Left lung (tissue), 10 donors: ENCODE results near the gene PASK. TPM values are rescaled to one million over a fixed set of nuclear protein-coding genes. Genes with fewer than 3 reads are reported as not detected.

Source experiments
- ATAC-seq: fragments of 200-7000 bp; cut with Tn5 transposase; one replicate; pipeline ENCODE4 v1.9.1; 2020; ENCODE audit warnings: moderate library complexity
- DNase-seq, 4 donors: peaks; one replicate each; pipeline ENCODE4 v3.0.0-alpha.2; 2013 to 2020
- H3K27ac ChIP-seq, 2 donors: fragments of 200-600 bp; sonication (generic) in 1 of 2; one replicate each; pipeline versions ENCODE4 v1.5.0 to v1.8.0; 2020 to 2021
- H3K27me3 ChIP-seq, 2 donors: fragments of 200-600 bp; sonication (generic) in 1 of 2; one replicate each; pipeline versions ENCODE4 v1.5.0 to v1.8.0; 2020 to 2021
- H3K36me3 ChIP-seq, 2 donors: fragments of 200-600 bp; sonication (generic) in 1 of 2; one replicate each; pipeline versions ENCODE4 v1.5.0 to v1.8.0; 2020 to 2021
- H3K4me1 ChIP-seq, 2 donors: fragments of 200-600 bp; one replicate each; pipeline ENCODE4 v1.8.0; 2021
- H3K4me3 ChIP-seq, 2 donors: fragments of 200-600 bp; sonication (generic) in 1 of 2; one replicate each; pipeline versions ENCODE4 v1.5.0 to v1.8.0; 2020 to 2021; ENCODE audit warnings: mild to moderate bottlenecking in 1 of 2
- H3K9me3 ChIP-seq, 2 donors: fragments of 200-600 bp; sonication (generic) in 1 of 2; one replicate each; pipeline versions ENCODE4 v1.5.0 to v1.8.0; 2020 to 2021
- CTCF ChIP-seq, 2 donors: fragments of 200-600 bp; sonication (generic) in 1 of 2; IDR thresholded peaks; one replicate each; pipeline versions ENCODE4 v1.5.0 to v1.8.0; 2021; ENCODE audit warnings: antibody characterized with exemption in 2 of 2
- intact Hi-C, 2 donors: fragments of 100-400 bp; cut with DNase I; formaldehyde crosslinking; loops; one replicate each; pipeline versions ENCODE4 v1.11.2 to v1.14.2; 2022
- polyA plus RNA-seq, 6 donors: library from polyadenylated mRNA; unstranded; fragments of 120-200 nt; gene quantifications; one replicate each; pipeline ENCODE4 v1.2.1, GENCODE V29; 2013; ENCODE audit not compliant: insufficient read length in 6 of 6
- total RNA-seq, 2 donors: library from RNA; stranded (reverse); fragmentation: NEBNext Ultra II Directional; extraction: Animal tissue kit (Norgen Biotek cat#: 25700); gene quantifications; one replicate each; pipeline ENCODE4 v1.2.1, GENCODE V29; 2021
- donor health status: DM: no; HTN: yes; CAD: no.
- donor health status: DM: no; HTN: no; CAD: no.

Gene PASK
- total and polyA plus RNA-seq, 8 donors: 12.7 to 24.8 (median 21.0) TPM

- intact Hi-C loops: no loop called here
- H3K4me1 ChIP-seq: no peaks in the 10 kb centered on the region
- ATAC-seq (no peak), DNase-seq (no peak)
- no peak for TF ChIP-seq CTCF (IDR thresholded peaks at IDR 0.05)
- H3K4me3 ChIP-seq: no peak overlapping the region
- no peaks in the 10 kb centered on the region for H3K9me3 ChIP-seq
- H3K36me3 ChIP-seq: peaks cover 0 to 6% of the 10 kb centered on the region in 2 donors
- H3K27me3 ChIP-seq: no peaks in the 10 kb centered on the region
- no peak overlapping the region for H3K27ac ChIP-seq
These were observed 37.8 kb downstream of the PASK start for GRCh38 chr2:241111440-241111805.

GRCh38 chr2:241110607-241111439 is 38.4 kb downstream of the PASK start:
- Histone ChIP-seq H3K36me3 (peaks cover 0 to 6% of the 10 kb centered on the region in 2 donors), H3K4me1 (no peaks in the 10 kb centered on the region), H3K4me3 (no peak overlapping the region), H3K9me3 (no peaks in the 10 kb centered on the region), H3K27me3 (no peaks in the 10 kb centered on the region), H3K27ac (no peak overlapping the region)
- intact Hi-C loops: no loop called here
- ATAC-seq (no peak), DNase-seq (no peak)
- TF ChIP-seq CTCF (IDR thresholded peaks at IDR 0.05): no peak

- Histone ChIP-seq H3K4me1 (no peaks in the 10 kb centered on the region), H3K4me3 (no peak overlapping the region), H3K36me3 (peaks cover 0 to 6% of the 10 kb centered on the region in 2 donors), H3K9me3 (no peaks in the 10 kb centered on the region), H3K27ac (no peak overlapping the region), H3K27me3 (no peaks in the 10 kb centered on the region)
- ATAC-seq (no peak), DNase-seq (no peak)
- no peak for TF ChIP-seq CTCF (IDR thresholded peaks at IDR 0.05)
- intact Hi-C loops: no loop called here
These were observed 39.1 kb downstream of the PASK start for GRCh38 chr2:241110089-241110606.

DNA sequence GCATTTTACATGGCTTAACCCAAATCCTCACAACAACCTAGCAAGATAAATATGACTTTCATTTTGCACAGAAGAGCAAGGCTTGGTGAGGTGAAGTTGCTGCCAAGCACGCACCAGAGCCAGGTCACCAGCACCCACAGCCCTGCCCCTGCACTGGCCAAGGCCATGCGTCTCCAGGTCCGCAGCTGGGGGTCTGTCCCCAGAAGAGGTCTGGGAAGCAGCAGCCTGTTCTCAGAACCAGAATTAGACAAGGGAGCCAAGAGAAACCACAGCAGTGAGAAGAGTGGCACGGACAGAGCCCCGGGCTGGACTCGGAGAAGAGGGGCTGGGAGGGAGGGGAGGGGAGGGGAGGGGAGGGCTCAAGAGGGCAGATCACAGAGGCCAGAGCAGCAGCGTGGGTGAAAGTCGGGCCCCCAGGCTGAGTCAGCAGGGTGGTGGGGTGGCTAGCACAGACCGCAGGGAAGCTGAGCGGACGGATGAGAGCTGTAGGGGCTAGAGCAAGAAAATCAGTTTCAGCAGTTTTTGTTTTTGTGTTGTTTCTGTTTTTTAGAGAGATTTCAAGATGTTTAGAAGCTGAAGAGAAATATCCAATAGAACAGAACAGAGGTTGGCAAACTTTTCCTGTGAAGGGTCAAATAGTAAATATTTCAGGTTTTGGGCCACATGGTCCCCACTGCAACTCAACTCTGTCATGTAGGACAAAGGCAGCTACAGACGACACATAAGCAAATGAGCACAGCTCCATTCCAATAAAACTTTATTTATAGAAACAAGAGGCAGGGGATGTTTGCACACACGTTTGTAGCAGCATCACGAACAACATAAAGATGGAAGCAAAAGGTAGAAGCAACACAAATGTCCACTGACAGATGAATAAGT is 39.8 kb downstream of the PASK start:
- ATAC-seq (no peak), DNase-seq (no peak)
- TF ChIP-seq CTCF (IDR thresholded peaks at IDR 0.05): no peak
- intact Hi-C loops: no loop called here
- H3K9me3 ChIP-seq: no peaks in the 10 kb centered on the region
- peak overlapping the region in 1 of 2 donors; percentile 25 for H3K27ac ChIP-seq
- peaks cover 0 to 6% of the 10 kb centered on the region in 2 donors for H3K36me3 ChIP-seq
- no peak overlapping the region for H3K4me3 ChIP-seq
- H3K4me1 ChIP-seq: no peaks in the 10 kb centered on the region
- no peaks in the 10 kb centered on the region for H3K27me3 ChIP-seq
